Activated CD8-positive, alpha-beta memory T cell treated with anti-CD3 and anti-CD28 coated beads for 1 hour (primary cell): ENCODE results near the gene SLC7A8.

Experiments
- DNase-seq, 2 donors: peaks; one replicate each; pipeline ENCODE4 v3.0.0-alpha.2; 2020; ENCODE audit warnings: low read depth in 1 of 2; ENCODE audit errors: extremely low read depth in 1 of 2

SLC7A8 gene

DNA sequence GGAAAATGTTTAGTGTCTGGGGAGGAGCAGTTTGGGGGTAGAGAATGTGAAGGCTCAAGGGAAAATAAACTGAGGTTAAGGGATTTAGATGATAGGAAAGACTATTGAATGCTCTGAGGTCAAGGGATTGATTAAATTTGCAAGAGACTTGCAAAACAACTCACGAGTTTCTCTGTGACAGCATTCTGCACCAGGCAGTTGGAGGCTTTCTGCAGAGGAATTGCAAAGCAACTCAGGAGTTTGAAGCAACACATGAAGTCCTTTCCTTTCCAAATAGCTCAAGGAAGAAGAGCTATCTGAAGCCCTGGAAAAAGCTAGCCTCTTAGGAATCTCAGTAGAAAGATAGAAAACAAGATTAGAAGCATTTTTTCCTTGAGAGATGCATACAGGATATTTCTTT is 23.9 kb downstream of the SLC7A8 start:
- DNase-seq: no peak

DNA sequence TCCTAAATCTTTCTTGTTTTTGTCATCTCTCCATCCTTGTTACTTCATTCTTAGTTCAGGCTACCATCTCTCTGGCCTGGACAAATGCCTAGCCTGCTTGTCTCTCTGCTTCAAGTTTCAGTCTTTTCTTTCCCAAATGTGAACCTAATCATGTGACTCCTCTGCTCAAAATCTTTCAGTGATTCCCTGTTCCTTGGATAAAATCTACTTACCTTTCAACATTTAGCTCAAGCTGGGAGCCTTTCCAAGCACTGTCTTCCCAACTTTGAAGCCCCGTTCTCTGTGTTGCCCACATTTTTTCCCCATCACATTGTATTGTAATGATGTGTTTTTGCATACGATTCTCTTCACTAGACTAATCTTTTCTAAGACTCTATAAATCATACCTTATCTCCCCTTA is 24.7 kb downstream of the SLC7A8 start:
- no peak for DNase-seq

DNA sequence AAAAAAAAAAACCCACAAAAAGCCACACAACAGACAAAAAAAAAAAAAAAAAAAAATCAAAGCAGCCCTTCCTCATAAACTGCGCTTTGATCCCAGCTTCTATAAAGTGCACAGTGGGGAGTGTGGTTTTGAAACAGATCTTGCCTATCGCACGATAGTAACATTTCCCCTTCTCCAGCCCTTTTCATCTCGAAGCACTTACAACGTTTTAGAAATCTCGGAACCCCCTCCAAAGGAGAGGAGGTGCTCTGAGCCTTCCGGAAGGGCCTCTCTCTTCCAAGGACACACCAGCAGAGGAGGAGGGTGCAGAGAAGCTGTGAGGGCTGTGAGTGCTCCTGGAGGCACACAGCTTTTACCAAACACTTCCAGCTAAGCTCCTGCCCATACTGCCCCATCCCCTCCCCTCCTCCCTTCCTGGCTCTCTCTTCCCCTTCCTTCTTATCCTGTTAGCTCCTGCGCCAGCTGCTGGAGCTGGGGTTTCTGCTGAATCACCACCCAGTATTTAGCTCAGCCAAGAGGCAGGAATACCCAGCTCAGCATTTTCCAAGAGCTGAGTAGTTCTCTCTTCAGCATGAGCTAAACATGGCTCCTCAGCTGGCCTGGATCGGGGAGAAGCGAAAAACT is 28.4 kb downstream of the SLC7A8 start:
- no peak for DNase-seq

DNA sequence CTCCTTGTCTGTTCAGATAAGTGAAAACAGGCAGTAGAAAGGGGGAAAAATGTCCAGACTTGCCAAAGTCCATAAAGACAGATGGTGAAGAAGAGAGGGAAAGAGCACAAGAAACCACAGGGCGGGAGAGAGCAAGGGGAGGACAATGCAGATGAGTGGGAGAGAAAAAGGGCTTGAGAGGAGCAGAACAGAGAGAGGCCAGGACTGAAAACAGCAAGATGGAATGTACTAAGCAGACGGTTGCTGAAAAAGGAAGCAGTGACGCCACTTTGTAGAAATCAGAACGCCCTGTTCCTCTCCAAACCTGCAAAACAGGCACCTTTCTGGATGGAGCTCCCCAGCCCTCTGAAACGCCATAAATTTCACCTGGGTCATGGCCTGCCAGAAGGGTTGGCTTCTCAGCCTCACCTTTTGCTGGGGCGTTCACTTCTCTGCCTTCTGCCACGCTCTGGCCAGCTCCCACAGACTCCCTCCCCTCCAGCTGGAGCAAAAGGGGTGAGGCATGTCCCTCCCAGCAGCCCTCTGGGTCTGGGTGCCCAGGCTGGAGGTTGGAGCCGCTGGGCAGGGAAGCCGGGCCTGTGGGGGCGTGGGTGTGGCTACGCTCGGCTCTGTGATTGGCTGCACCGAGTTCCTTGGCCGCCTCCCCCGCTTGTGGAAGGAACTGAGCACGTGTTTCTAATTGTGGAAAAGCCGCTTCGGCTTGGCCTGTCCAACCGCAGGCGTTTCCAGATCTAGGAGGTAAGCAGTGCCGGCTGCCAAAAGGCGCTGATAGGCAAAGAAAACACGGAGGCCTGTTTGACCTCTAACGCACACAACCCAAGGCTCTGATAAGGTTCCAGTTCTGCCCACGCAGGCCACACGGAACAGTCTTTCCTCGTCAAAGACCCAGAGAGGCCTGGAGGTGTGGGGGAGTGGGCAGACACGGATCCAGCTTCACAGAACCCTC is 29.3 kb downstream of the SLC7A8 start:
- DNase-seq: no peak

DNA sequence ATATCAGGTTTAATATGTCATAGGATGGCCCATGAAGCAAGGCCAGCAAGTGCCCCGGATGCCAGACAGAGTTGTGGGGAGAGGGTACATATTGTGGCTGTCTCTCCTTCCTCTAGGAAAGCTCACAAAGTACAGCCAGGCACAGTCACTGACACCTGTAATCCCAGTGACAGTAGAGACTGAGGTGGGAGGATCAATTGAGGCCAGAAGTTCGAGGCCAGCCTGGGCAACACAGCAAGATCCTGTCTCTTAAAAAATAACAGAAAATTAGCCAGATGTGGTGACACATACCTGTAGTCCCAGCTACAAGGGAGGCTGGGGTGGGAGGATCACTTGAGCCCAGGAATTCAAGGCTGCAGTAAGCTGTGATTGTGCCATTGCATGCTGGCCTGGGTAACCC is 32.1 kb downstream of the SLC7A8 start:
- DNase-seq: no peak

DNA sequence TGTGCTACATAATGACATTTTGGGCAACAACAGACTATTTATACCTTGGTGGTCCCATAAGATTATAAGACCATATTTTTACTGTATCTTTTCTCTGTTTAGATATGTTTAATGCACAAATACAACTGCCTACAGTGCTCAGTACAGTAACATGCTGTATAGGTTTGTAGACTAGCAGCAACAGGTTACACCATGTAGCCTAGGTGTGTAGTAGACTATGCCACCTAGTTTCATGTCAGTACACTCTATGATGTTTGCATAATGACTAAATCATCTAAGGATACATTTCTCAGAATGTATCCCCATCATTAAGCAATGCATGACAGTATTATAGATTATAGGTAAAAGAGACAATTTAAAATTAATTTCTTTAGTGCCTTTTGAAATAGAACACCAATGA is 33.7 kb downstream of the SLC7A8 start:
- DNase-seq: no peak

DNA sequence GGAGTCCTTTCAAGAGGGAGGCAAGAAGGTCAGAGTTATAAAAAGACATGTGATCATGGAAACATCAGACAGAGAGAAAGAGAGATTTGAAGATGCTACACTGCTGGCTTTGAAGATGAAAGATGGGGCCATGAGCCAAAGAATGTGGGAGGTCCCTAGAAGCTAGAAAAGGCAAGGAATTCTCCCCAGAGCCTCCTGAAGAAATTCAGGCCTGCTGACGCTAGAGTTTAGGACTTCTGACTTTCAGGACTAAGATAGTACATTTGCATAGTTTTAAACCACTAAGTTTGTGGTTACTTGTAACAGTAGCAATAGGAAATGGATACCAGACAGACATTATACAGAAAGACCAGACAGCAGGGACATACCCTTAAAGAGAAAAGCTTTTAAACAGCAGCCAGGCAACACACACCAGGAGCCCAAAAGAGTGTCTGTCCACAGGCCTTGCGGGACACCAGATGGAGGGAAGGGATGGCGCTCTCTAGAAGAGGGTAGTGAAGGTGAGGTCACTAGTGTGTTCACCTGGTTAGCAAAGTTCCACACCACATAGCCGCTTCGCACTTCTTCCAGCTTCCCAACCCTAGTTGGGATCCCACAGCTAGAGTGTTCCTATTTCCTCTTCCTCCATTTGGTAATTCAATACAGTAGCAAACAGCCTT is 34.7 kb downstream of the SLC7A8 start:
- no peak for DNase-seq

DNA sequence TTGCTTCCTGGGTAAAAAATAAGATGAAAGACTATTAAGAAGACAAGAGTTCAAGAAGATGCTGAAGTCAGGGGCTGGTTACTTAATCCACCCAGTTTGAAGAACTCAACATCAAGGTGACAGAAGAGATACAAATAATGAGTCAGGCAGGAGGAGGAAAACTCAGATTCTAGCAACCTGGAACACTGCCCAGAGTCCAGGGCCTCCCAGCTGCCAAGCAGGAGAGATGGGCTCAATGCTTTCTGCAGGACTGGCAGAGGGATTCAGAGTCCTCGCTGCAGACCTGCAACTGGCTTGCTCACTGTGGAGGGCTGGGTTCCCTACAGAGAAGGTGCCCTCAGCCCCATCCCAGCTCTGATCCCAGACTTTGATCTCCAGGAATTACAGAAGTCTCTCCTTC is 35.8 kb downstream of the SLC7A8 start:
- no peak for DNase-seq

DNA sequence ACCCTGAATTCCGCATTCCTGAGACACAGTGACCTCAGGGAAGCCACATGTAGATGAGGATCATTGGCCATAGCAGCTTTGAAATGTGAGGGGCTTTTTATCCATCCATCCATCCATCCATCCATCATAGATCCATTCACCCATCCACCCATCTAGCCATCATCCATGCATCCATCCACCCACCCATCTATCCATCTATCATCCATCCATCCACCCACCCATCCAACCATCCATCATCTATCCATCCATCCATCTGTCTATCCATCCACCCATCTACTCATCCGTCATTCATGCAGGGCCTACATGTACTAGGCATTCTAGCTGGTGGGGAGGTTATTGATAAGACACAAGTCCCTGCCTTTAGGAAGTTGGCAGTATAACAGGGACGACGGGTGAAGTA is 36.5 kb downstream of the SLC7A8 start:
- no peak for DNase-seq

DNA sequence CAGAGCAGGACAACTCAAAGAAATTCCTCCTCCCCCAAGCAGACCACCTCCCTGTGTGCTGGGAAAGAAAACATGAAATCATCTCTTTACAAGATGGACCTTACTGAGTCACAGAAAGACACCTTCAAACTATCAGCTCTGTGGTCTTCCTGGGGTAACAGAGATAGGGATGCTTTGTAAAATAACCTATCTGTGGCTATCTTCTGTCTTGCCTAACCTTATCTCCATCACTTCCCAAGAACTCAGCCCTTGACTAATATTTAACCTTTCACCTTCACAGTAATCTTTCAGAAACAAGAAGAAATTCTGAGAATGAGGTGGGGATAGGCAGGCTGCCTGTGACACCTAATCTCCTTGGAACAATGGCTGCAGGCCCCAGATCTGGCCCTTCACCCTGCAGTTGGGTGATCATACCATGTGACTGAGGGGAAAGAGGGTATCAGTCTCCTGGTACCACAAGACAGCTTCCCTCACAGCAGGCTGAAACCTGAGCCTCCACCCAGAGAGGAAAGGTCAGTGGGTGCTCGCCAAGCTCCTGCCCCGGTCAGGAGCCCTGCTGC is 37.0 kb downstream of the SLC7A8 start:
- no peak for DNase-seq

DNA sequence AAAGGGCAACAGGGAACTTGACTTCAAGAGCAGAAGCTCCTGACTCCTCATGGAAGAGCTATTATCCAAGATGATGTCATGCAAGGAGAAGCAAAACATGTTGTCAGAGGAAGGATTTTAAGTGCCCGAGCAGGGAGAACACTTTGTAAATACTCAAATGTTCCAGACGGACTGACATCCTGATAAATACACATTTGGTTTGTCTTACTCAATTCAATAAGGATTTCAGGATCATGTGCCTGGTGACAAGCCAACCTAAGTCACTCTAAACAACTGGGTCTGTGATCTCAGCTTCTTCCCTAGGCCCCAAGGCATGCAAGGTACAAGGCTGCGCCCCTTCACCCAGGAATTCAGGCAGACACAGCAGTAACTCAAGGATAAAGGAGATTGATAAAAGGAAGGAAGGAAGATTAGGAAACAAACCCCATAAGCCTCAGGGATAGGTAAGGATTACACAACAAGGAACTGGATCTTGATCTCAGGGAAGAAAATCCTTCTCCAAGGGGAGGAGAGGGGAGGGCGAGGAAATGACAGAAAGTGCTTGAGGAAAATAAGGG is 37.6 kb downstream of the SLC7A8 start:
- DNase-seq: no peak

DNA sequence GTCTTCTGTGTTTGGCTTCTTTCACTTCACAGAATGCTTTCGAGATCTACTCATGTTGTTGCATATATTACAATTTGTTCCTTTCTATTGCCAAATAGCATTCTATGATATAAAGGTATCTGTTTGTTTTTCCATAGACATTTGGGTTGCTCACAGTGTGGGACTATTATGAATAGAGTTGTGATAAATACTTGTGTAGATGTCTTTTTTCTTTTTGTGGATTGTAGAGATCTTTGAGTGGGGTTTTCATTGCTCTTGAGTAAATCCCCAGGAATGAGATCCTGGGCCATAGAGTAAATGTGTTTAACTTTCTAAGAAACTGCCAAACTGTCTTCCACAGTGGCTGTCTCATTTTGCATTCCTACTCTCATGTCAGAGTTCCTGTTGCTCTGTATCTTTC is 39.5 kb downstream of the SLC7A8 start:
- no peak for DNase-seq

DNA sequence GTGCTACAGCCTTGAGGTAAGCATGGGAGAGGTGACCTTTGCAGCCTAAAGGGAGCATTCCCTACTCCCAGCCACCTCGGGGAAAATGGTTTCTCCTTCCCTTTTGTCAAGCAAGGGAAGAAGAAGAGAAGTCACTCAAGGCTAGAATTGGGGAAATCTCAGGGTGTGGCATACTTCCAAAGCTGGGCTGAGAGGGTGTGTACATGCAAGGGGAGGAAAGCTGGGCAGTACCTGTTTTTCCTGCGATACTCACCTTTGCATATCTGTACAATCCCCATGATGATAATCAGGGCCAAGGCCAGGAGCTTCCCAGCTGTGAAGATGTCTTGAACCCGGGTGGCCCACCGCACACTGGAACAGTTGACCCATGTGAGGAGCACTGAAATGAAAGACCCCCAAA is 40.6 kb downstream of the SLC7A8 start:
- DNase-seq: no peak

DNA sequence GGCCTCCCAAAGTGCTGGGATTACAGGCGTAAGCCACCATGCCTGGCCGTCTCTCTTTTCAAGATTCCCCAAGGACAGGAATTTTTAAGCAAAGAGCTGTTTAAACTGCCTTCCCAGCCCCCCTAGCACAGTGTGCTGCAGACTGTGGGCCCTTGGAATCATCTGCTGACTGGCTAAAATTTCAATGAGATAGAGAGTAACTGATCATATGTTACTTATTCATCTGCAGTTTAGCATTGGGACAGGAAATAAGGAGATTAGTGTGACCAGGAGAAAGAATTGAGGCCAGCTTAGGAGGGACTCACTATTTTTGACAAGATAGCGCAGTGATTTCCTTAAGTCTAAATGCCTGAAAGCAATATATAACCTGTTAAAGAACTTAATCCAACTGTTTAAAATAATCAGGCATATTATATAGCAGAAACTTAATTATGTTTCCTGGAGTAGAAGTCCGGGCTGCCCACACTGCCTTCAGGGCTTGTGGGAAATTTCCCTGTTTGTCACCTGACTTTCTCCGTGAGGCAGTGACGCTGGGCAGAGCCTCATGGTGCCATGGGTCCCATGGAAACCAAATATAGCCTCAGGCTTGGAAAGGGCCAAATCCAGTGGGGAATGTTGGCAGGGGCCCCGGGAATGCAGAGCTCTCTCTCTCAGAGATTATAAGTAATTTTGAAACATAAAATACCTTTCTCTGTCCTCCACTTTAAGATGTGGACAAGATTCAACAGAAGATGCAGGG is 41.6 kb downstream of the SLC7A8 start:
- no peak for DNase-seq

DNA sequence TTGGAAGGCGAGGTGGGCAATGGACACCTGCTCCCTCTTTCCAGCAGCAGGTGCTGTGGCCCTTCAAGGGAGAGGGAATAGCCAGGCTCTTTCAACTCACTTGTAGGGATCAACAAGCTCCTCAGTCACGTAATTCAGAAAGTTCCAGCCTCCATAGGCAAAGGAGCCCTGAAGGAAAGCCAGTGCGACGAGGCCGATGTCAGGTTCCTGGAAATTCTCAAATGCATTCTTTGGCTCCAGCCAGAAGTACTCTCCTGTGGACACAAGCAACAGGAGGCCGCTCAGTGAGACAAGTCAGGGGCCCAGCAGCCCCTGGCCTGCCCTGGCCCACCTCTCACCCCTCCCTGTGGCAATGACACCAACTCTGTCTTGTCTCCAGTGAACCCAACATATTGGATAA is 43.1 kb downstream of the SLC7A8 start:
- DNase-seq: no peak

DNA sequence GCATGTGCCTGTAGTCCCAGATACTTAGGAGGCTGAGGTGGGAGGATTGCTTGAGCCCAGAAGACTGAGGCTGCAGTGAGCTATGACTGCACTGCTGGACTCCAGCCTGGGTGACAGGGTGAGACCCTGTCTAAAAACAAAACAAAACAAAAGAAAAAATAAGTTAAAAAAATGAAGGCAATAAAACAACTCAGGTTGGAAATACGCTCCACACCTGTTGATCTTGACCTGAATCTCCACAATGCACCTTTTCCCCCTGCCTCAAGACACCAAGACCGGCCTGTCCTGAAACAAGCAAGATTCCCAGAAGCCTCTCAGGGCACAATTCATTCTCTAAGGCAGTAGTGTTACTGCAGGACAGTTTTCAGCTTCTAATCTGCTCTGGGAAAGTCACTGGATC is 43.6 kb downstream of the SLC7A8 start:
- no peak for DNase-seq

DNA sequence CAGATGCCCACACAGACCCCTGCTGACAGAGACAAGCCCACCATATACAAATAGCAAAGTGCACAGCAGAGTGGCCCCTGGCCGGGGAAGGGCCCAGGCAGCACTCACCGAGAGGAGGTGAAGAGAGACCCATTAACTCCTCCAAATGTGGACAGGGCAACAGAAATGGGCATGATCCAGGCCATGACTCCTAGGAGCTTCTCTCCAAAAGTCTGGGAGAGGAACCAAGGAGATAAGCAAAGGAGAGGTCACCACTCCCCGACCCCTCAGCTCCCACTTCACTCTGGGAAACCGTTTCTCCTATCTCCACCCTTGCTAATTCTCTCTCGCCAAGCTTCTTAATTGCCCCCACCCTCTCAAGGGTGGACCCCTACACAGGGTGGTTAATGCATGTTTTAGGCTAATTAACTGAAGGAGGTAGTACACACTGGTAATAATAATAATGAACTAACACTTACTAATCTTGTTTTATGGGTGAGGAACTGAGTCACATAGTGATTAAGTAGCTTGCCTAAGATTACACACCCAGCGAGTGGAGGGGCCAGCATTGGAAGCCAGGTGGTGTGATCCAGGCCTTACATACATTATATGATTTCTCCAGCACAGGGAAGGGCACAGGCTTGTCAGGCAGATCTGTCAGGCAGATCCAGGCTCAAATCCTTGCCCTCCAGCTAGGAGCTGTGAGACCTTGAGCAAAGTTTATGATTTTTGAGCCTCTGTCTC is 45.5 kb downstream of the SLC7A8 start:
- no peak for DNase-seq

DNA sequence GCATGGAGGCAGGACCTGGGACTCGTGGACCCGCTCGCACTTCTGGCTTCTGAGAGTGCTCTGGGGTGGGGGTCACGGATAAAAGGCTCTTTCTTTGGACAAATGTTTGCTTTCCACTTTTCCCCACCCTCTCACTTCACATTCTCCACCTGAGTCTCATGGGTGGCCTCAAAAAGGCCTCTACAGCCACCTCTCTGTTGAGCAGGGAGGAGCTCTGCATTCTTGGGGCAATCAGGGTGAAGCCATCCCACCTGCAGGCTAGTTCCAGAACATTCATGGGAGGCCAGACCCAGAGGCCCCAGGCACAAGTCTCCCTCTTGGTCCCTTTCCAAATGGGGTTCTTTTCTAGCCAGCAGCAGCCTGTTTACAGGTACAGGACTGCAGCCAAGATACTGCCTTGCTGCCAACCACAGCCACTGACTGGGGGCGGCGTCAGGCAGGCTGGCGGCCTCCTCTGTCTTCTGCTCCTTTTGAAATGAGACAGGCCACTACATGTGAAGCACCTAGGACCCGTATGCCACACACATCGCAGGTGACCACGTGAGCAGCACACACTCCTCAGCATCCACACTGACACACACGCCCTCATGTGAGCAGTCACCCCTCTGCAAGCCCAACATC is 46.2 kb downstream of the SLC7A8 start:
- DNase-seq: no peak

DNA sequence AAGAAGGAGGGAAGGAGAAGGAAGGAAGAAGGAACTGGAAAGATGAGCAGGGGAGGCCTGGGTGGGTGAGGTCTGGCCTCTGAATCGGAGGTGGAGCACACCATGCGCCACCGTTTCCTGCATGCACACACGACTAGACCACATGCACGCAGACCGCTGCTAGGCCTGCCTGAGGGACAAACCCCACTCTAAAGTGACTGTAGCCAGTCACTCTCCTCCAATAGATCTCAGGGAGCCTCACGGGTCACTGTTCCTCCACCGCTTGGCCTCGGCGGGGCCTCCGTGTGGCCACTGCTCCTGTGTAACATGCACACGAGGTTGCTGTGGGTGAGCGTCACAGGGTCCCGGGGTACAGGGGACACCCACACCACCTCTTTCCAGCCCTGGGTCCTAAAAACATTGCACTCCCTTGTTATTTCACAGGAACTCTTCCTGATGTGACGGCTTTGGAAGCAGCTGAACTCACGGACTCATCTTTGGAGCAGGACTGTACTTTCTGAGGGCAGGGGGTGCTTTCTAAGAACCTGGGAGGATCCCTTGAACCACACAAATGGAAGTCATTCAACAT is 46.8 kb downstream of the SLC7A8 start:
- no peak for DNase-seq
